Thymus (tissue), 11 donors: Measurements from ENCODE around the gene RIPOR3. TPM values are rescaled to one million over a fixed set of nuclear protein-coding genes. Genes with fewer than 3 reads are reported as not detected.

Experiments
- DNase-seq, 9 donors: peaks; one replicate each; pipeline ENCODE4 v3.0.0-alpha.2; 2013; ENCODE audit warnings: low spot score in 9 of 9, low read depth in 6 of 9, missing footprints in 1 of 9
- H3K27ac ChIP-seq, 2 donors: one replicate each; pipeline ENCODE4 v1.5.1; 2013; ENCODE audit warnings: control low read depth in 1 of 2, low read depth in 1 of 2, low read length in 1 of 2, mild to moderate bottlenecking in 1 of 2, moderate library complexity in 1 of 2
- H3K27me3 ChIP-seq, 2 donors: one replicate each; pipeline ENCODE4 v1.5.1; 2013; ENCODE audit warnings: low read length in 1 of 2; ENCODE audit not compliant: control insufficient read depth in 2 of 2, insufficient read depth in 1 of 2
- H3K36me3 ChIP-seq, 2 donors: one replicate each; pipeline ENCODE4 v1.5.1; 2013; ENCODE audit warnings: low read length in 1 of 2, mild to moderate bottlenecking in 1 of 2, moderate library complexity in 1 of 2; ENCODE audit not compliant: control insufficient read depth in 2 of 2, insufficient read depth in 2 of 2
- H3K4me1 ChIP-seq, 2 donors: one replicate each; pipeline ENCODE4 v1.5.1; 2013; ENCODE audit warnings: low read length in 2 of 2; ENCODE audit not compliant: control insufficient read depth in 2 of 2, insufficient read depth in 2 of 2
- H3K4me3 ChIP-seq, 2 donors: one replicate each; pipeline ENCODE4 v1.5.1; 2013; ENCODE audit warnings: low read length in 2 of 2, control low read depth in 1 of 2, mild to moderate bottlenecking in 1 of 2
- H3K9me3 ChIP-seq, 2 donors: one replicate each; pipeline ENCODE4 v1.5.1; 2013; ENCODE audit warnings: low read length in 1 of 2, mild to moderate bottlenecking in 1 of 2; ENCODE audit not compliant: control insufficient read depth in 2 of 2, insufficient read depth in 1 of 2
- WGBS: extraction: QIAGEN DNeasy Blood & Tissue Kit; methylation state at CpG from one replicate; pipeline ENCODE4 v1.1.7; 2013; 5-methylcytosine and 5-hydroxymethylcytosine counted together
- polyA plus RNA-seq: library from polyadenylated mRNA; stranded (reverse); fragments of 200-250 nt; gene quantifications from one replicate; pipeline ENCODE4 v1.2.3, GENCODE V29; 2013
- total RNA-seq: library from RNA; stranded (reverse); fragments of 120-200 nt; gene quantifications from one replicate; pipeline ENCODE4 v1.2.4, GENCODE V29; 2013
- donor health status: healthy.

Gene RIPOR3
- total and polyA plus RNA-seq, 2 donors: 12.2 to 23.4 TPM

DNA sequence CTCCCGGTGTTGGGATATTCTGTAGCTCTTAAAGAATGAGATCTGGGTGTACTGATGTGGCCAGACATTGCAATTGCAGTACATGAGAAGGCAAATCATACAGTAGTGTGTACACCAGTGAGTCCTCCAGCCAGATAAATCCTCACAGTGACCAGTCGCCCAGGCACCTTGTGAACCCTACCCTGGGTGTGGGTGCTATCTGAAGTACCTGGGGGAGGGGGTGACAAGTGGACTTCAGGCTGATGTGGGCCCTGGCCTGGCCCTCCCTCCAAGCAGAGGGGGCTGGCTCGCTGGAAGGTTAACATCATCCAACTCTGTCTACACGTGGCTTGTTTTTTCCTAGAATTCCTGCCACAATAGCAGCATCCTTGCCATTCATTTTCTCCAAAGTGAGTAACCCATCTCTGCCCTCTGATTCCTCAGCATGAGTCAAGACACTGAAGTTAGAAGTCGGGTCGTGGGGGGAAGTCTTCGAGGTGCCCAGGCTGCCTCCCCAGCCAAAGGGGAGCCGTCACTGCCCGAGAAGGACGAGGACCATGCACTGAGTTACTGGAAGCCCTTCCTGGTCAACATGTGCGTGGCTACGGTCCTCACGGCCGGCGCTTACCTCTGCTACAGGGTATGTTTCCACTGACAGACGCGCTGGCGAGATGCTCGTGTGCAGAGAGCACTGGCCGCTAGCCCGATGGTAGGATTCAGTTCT is 110.3 kb downstream of the RIPOR3 start:
- Histone ChIP-seq H3K27me3 (no peaks in the 10 kb centered on the region), H3K4me3 (no peak overlapping the region), H3K36me3 (peaks cover 79 to 89% of the 10 kb centered on the region in 2 donors), H3K9me3 (no peaks in the 10 kb centered on the region), H3K4me1 (peaks cover 0 to 2% of the 10 kb centered on the region in 2 donors), H3K27ac (no peak overlapping the region)
- no peak for DNase-seq
- 97% methylated on average over 21 of the region's 21 CpGs for WGBS

DNA sequence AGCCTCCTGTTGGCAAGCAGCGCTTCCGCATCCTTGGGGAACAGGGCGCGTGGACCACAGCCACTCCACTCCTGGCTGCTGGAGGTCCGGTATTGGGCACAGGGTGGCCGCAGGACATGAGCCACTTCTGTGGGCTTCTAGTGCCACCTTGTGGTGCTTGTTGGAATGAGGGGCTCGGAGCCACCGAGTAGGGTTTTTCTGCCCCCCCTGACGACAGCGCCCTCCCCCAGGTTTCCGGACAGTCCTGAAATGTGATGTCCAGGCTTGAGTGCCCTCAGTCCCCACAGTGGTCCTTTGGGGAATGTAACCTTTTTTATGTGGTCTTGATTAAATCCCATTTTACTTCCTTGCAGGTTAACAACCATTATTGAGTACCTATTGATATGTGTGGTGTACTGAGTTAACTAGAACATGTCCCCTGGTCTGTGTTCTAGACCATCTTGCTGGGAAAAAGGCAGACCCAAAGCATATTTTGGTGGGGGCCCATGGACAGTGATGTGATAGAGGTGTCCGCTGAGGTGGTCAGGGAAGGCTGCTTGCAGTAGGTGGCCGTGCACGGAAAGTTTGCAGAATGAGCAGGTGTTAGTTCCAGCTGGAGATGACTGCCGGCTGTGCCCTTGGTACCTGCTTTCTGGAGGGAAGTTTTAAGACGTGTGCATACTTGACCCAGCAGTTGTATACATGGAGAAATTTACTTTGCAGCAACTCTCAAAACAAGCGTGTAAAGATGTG is 111.2 kb downstream of the RIPOR3 start:
- peak in 3 of 9 donors; percentile 17 to 48 (median 35) for DNase-seq
- H3K4me3 ChIP-seq: no peak overlapping the region
- H3K27me3 ChIP-seq: no peaks in the 10 kb centered on the region
- H3K4me1 ChIP-seq: peaks cover 0 to under 1% of the 10 kb centered on the region in 2 donors
- 75% methylated on average over 17 of the region's 17 CpGs for WGBS
- H3K9me3 ChIP-seq: no peaks in the 10 kb centered on the region
- peaks cover 79 to 87% of the 10 kb centered on the region in 2 donors for H3K36me3 ChIP-seq
- H3K27ac ChIP-seq: no peak overlapping the region

DNA sequence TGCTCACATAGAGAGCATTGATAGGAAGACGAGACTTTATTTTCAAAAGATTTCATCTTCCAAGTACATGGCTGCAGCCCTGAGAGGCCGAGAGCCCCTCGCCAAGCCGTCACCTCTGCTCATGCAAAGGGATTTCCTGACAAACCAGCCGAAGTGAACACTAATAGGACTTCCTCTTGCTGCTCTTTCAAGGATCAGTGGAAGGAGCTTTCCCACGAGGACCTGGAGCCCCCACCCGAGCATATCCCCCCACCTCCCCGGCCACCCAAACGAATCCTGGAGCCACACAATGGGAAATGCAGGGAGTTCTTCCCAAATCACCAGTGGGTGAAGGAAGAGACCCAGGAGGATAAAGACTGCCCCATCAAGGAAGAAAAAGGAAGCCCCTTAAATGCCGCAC is 111.8 kb downstream of the RIPOR3 start:
- peaks cover 84 to 88% of the 10 kb centered on the region in 2 donors for H3K36me3 ChIP-seq
- 88% methylated on average over 10 of the region's 10 CpGs for whole genome bisulfite sequencing
- H3K4me1 ChIP-seq: no peaks in the 10 kb centered on the region
- no peak for DNase-seq
- no peak overlapping the region for H3K4me3 ChIP-seq
- H3K9me3 ChIP-seq: no peaks in the 10 kb centered on the region
- H3K27me3 ChIP-seq: no peaks in the 10 kb centered on the region
- H3K27ac ChIP-seq: no peak overlapping the region

DNA sequence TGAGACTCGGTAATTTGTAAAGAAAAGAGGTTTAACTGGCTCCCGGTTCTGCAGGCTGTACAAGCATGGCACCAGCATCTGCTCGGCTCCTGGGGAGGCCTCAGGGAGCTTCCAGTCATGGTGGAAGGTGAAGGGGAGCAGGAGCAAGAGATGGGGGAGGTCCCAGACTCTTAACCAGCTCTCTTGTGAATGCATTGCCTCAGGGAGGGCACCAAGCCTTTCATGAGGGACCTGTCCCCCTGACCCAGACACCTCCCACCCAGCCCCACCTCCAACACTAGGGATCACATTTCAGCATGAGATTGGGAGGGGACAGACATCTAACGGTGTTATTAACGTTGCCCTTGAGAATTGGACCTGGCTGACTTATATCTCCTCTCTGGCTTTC is 112.6 kb downstream of the RIPOR3 start:
- Histone ChIP-seq H3K9me3 (no peaks in the 10 kb centered on the region), H3K27me3 (no peaks in the 10 kb centered on the region), H3K36me3 (peaks cover 85 to 86% of the 10 kb centered on the region in 2 donors), H3K27ac (no peak overlapping the region), H3K4me3 (no peak overlapping the region), H3K4me1 (no peaks in the 10 kb centered on the region)
- DNase-seq: no peak
- WGBS: 89% methylated on average over 5 of the region's 5 CpGs

DNA sequence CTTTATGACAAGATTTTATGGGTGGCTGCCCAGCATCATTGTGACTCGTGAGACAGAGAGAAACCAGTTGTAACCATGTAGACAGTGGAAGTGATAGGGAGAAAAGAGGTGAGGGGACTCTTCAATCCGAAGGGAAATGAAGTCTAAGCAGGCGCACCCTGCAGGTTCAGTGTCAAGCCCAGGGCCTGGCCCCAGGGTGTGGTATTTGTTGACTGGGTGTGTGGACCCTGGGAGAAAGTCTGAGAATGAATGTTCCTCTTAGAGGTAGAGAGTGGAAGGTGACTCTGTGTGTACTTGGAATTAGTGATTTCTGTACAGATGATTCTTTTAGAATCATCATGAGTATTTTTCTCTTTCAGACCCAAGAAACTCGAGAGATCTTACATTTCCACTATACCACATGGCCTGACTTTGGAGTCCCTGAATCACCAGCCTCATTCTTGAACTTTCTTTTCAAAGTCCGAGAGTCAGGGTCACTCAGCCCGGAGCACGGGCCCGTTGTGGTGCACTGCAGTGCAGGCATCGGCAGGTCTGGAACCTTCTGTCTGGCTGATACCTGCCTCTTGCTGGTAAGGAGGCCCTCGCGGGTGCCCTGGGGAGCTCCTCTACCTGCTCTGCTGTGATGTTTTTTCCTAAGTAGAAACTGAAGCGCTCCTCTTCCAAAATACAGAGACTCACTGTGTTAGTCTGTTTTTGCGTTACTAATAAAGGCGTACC is 113.1 kb downstream of the RIPOR3 start:
- 94% methylated on average over 14 of the region's 14 CpGs for WGBS
- Histone ChIP-seq H3K27me3 (no peaks in the 10 kb centered on the region), H3K4me3 (no peak overlapping the region), H3K27ac (no peak overlapping the region), H3K9me3 (no peaks in the 10 kb centered on the region), H3K36me3 (peaks cover 81 to 83% of the 10 kb centered on the region in 2 donors), H3K4me1 (peaks cover 0 to 2% of the 10 kb centered on the region in 2 donors)
- DNase-seq: no peak

DNA sequence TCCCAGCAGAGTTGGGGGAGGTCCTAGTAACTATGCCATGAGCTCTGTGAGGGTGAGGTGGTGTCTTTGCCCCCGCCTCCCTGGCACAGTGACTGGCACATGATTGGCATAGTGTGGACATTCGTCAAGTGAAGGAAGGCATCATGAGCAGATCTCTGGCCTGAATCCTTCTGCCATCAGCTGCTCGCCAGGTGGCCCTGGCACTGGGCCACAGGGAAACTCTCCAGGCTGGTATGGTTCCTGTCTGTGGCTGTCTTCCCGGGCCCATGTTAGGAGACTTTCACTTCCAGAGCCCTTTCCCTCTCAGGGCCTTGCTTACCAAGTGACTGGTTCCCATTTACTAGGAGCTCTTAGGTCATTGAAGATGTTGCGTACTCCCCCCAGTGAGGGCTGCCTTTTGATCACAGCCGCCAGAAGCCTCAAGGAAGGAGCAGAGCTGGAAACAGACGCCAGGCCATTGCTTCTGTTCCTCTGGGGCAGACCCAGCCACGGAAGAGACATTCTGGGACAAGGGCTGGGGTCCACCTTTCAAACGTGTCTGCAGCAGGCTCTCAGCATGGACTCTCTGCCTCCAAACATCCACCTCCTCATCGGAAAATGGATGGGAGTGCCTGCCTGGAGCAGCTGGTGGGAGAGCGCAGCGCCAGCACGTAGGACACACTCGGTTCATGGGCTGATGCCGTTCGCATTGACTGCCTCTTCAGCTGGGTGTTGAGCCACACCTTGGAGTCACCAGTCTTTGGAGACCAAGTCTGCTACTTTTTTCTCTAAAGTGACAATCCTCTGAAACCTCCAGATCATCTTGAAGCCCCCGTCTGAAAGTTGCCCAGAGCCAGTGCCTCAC is 113.9 kb downstream of the RIPOR3 start:
- H3K27me3 ChIP-seq: no peaks in the 10 kb centered on the region
- no peak overlapping the region for H3K4me3 ChIP-seq
- no peak overlapping the region for H3K27ac ChIP-seq
- peaks cover 0 to 8% of the 10 kb centered on the region in 2 donors for H3K4me1 ChIP-seq
- no peaks in the 10 kb centered on the region for H3K9me3 ChIP-seq
- H3K36me3 ChIP-seq: peaks cover 80 to 83% of the 10 kb centered on the region in 2 donors
- WGBS: 95% methylated on average over 17 of the region's 17 CpGs
- no peak for DNase-seq

DNA sequence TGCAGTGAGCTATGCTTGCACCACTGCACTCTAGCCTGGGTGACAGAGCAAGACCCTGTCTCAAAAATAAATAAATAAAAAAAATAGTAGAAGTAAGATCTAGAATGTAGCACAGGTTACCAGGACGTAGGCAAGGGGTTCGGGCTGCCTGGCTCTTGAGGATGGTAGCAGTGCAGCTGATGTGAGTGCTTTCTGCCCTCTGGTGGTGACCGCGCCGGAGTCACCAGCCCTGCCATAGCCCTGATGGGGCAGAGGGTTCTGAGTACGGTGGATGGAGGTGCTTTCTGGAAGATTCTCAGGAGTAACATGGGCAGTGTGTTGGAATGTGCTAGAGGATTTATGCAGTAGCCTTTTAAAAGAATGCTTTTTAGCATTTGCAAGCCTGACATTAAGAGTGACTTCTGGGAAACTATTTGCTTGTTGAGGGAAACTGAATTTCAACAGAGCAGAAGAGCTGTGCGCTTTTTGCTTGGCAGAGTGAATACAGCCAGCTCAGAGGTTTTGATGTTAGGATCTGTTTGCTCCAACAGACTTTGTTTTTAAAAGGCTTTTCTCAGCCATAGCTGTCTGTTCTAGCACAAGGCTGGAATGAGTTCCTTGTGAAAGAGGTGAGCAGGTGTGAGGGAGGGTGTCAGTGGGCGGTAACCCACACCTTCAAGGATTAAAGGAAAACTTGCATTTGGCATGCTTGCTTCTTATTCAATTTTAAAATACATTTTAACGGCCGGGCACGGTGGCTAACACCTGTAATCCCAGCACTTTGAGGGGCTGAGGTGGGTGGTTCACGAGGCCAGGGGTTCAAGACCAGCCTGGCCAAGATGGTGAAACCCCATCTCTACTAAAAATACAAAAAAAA is 115.2 kb downstream of the RIPOR3 start:
- WGBS: 79% methylated on average over 12 of the region's 12 CpGs
- H3K4me1 ChIP-seq: peaks cover 0 to 9% of the 10 kb centered on the region in 2 donors
- DNase-seq: peak in 6 of 9 donors; percentile 23 to 65 (median 44)
- peaks cover 73 to 75% of the 10 kb centered on the region in 2 donors for H3K36me3 ChIP-seq
- no peak overlapping the region for H3K4me3 ChIP-seq
- H3K27ac ChIP-seq: no peak overlapping the region
- H3K27me3 ChIP-seq: no peaks in the 10 kb centered on the region
- no peaks in the 10 kb centered on the region for H3K9me3 ChIP-seq

DNA sequence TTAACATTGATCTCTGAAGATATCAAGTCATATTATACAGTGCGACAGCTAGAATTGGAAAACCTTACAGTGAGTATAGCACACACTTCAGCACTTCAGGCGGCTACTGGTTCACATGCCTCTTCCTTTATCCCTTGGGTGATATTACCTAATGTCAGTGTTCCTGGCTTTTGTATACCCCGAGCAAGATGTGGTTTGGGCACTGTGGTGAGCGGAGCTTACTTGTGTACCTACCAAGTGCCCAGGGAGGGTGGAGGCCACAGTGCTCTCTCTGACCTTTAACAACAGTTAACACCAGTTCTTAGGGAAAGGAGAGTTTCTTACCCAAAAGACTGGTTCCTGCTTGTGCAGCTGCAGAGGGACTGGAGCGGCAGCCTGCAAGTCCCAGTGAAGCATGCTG is 116.8 kb downstream of the RIPOR3 start:
- Histone ChIP-seq H3K27ac (no peak overlapping the region), H3K4me1 (peaks cover 4 to 23% of the 10 kb centered on the region in 2 donors)

More for the DNA sequence above, 116.8 kb downstream of the RIPOR3 start:
- 97% methylated on average over 5 of the region's 5 CpGs for WGBS
- Histone ChIP-seq H3K9me3 (no peaks in the 10 kb centered on the region), H3K4me3 (no peak overlapping the region), H3K27me3 (no peaks in the 10 kb centered on the region), H3K36me3 (peaks cover 65 to 67% of the 10 kb centered on the region in 2 donors)
- no peak for DNase-seq
